Fibroblast of upper back skin (primary cell): ENCODE data around the gene E2F2.

Source experiments
- DNase-seq: peaks from one replicate; pipeline ENCODE4 v3.0.0-alpha.2; 2013

Gene E2F2

GRCh38 chr1:23562137-23562876 is 31.3 kb upstream of the E2F2 start:
- peak; percentile 97 for DNase-seq

- no peak for DNase-seq
Observed at GRCh38 chr1:23561813-23562100, 30.7 kb upstream of the E2F2 start.

GRCh38 chr1:23561076-23561812 is 30.2 kb upstream of the E2F2 start:
- no peak for DNase-seq

- DNase-seq, result peak; percentile 64
Observed at GRCh38 chr1:23559985-23560741, 29.1 kb upstream of the E2F2 start.

- peak; percentile 99 for DNase-seq
Observed at GRCh38 chr1:23559136-23559984, 28.3 kb upstream of the E2F2 start, which contains the start of gene ID3. Gene ID3 (minus strand): TSS chr1:23559501. CDS start chr1:23559426, 75 bp downstream.

- no peak for DNase-seq
Observed at GRCh38 chr1:23558872-23559135, 27.8 kb upstream of the E2F2 start.

- peak; percentile 34 for DNase-seq
Observed at GRCh38 chr1:23558140-23558871, 27.3 kb upstream of the E2F2 start.

- DNase-seq, result no peak
Observed at GRCh38 chr1:23557471-23558124, 26.6 kb upstream of the E2F2 start.

- peak; percentile 43 for DNase-seq
Observed at GRCh38 chr1:23556635-23557470, 25.8 kb upstream of the E2F2 start.

- peak; percentile 54 for DNase-seq
Observed at GRCh38 chr1:23555986-23556634, 25.1 kb upstream of the E2F2 start.

- peak; percentile 61 for DNase-seq
Observed at GRCh38 chr1:23555270-23555985, 24.4 kb upstream of the E2F2 start.

- peak; percentile 87 for DNase-seq
Observed at GRCh38 chr1:23554481-23555269, 23.6 kb upstream of the E2F2 start.

- no peak for DNase-seq
Observed at GRCh38 chr1:23554127-23554480, 23.1 kb upstream of the E2F2 start.

GRCh38 chr1:23553231-23554126 is 22.4 kb upstream of the E2F2 start:
- DNase-seq, result no peak

- no peak for DNase-seq
Observed at GRCh38 chr1:23551849-23552248, 20.8 kb upstream of the E2F2 start.

GRCh38 chr1:23548704-23549143 is 17.7 kb upstream of the E2F2 start:
- peak; percentile 46 for DNase-seq

- no peak for DNase-seq
Observed at GRCh38 chr1:23546897-23547584, 16.0 kb upstream of the E2F2 start.
